Caco-2 (cell line): ENCODE results near the gene TRABD2A. TPM values are rescaled to one million over a fixed set of nuclear protein-coding genes. Genes with fewer than 3 reads are reported as not detected.

Experiments
- BruUV-seq: library from RNA; stranded (reverse); fragments of 400-500 nt; replicated peaks from 2 replicates; lab custom pipeline; 2021; lab: Mats Ljungman, UMichigan
- CTCF ChIA-PET: fragments of 300-600 bp; sonication (Branson Sonifier 250); formaldehyde crosslinking; loops from one replicate; lab custom pipeline; 2022; ENCODE audit warnings: antibody characterized with exemption; lab: Charles Lee
- POLR2A ChIA-PET: fragments of 300-600 bp; sonication (Branson Sonifier 250); formaldehyde crosslinking; loops from one replicate; lab custom pipeline; 2022; ENCODE audit warnings: antibody characterized with exemption; lab: Charles Lee
- DNase-seq, 2 experiments: peaks; one replicate each; pipeline versions ENCODE4 v3.0.0 to v3.0.0-alpha.2; 2020 to 2022
- H3K27me3 ChIP-seq: replicated peaks from 2 replicates; pipeline ENCODE4 v1.6.0; 2011; ENCODE audit warnings: low read length; ENCODE audit not compliant: control insufficient read depth, insufficient read depth
- H3K36me3 ChIP-seq: 2 replicates; pipeline ENCODE4 v1.5.1; 2011; ENCODE audit warnings: low read length; ENCODE audit not compliant: control insufficient read depth, insufficient read depth
- H3K4me1 ChIP-seq: fragments of 250-450 bp; sonication (Bioruptor Pico); 2 replicates; pipeline ENCODE4 v1.5.1; 2020; ENCODE audit warnings: mild to moderate bottlenecking
- H3K4me3 ChIP-seq: 2 replicates; pipeline ENCODE4 v1.5.1; 2011; ENCODE audit warnings: low read depth, mild to moderate bottlenecking, control low read depth, low read length
- H3K9me3 ChIP-seq: fragments of 250-450 bp; sonication (Bioruptor Pico); 2 replicates; pipeline ENCODE4 v1.5.1; 2020; ENCODE audit warnings: mild to moderate bottlenecking, moderate library complexity
- H3K27ac Mint-ChIP-seq: one replicate; pipeline ENCODE4 v1.8.0; 2022; ENCODE audit warnings: mixed read lengths; ENCODE audit not compliant: unreplicated experiment
- H3K27me3 Mint-ChIP-seq: one replicate; pipeline ENCODE4 v1.8.0; 2022; ENCODE audit warnings: mixed read lengths; ENCODE audit not compliant: insufficient read depth, unreplicated experiment
- H3K36me3 Mint-ChIP-seq: one replicate; pipeline ENCODE4 v1.8.0; 2022; ENCODE audit warnings: mild to moderate bottlenecking, mixed read lengths; ENCODE audit not compliant: insufficient read depth, unreplicated experiment
- H3K4me1 Mint-ChIP-seq: one replicate; pipeline ENCODE4 v1.8.0; 2022; ENCODE audit warnings: low read depth, mixed read lengths; ENCODE audit not compliant: unreplicated experiment
- H3K4me3 Mint-ChIP-seq: one replicate; pipeline ENCODE4 v1.8.0; 2022; ENCODE audit warnings: mild to moderate bottlenecking, moderate library complexity, mixed read lengths; ENCODE audit not compliant: unreplicated experiment
- H3K9me3 Mint-ChIP-seq: one replicate; pipeline ENCODE4 v1.8.0; 2022; ENCODE audit warnings: mixed read lengths; ENCODE audit not compliant: unreplicated experiment
- CTCF ChIP-seq, 2 experiments: fragments of 200-600 bp in 1 of 2; IDR thresholded peaks; 1 replicate in 1 of 2; 2 replicates in 1 of 2; pipeline versions ENCODE4 v1.5.1 to v1.8.0; 2011 to 2022; ENCODE audit warnings: antibody characterized with exemption in 1 of 2, control low read depth in 1 of 2, inconsistent platforms in 1 of 2, low read depth in 1 of 2, low read length in 1 of 2, mild to moderate bottlenecking in 1 of 2, moderate library complexity in 1 of 2; ENCODE audit not compliant: insufficient read depth in 1 of 2, severe bottlenecking in 1 of 2, unreplicated experiment in 1 of 2
- intact Hi-C: fragments of 100-400 bp; cut with micrococcal nuclease; formaldehyde crosslinking; loops from one replicate; pipeline ENCODE4 v1.10.0; 2022; ENCODE audit not compliant: unreplicated experiment
- total RNA-seq: library from RNA; stranded (reverse); gene quantifications from 2 replicates; pipeline ENCODE4 v1.2.3, GENCODE V29; 2022

TRABD2A gene
- total RNA-seq, 1 experiment from 2014 or later, result 1.4 TPM

GRCh38 chr2:84833481-84834150 is 47.3 kb downstream of the TRABD2A start:
- Histone ChIP-seq H3K4me1 (no peaks in the 10 kb centered on the region), H3K9me3 (peaks cover 5% of the 10 kb centered on the region), H3K36me3 (no peaks in the 10 kb centered on the region), H3K4me3 (no peak overlapping the region), H3K27me3 (no peaks in the 10 kb centered on the region)
- BruUV-seq, result no TSS peak
- Mint-ChIP-seq H3K36me3 (no peaks in the 10 kb centered on the region), H3K4me3 (no peak overlapping the region), H3K27ac (no peak overlapping the region), H3K9me3 (peaks cover 10% of the 10 kb centered on the region), H3K4me1 (no peaks in the 10 kb centered on the region), H3K27me3 (no peaks in the 10 kb centered on the region)
- CTCF ChIA-PET, result no interaction called here
- POLR2A ChIA-PET, result no interaction called here
- no peak for TF ChIP-seq CTCF (IDR thresholded peaks at IDR 0.05; ENCODE audit: insufficient read depth in 1 of 2, low read depth in 1 of 2, low read length in 1 of 2, severe bottlenecking in 1 of 2, unreplicated experiment in 1 of 2)
- DNase-seq, result no peak
- intact Hi-C loops, result no loop called here

- POLR2A ChIA-PET, result no interaction called here
- TF ChIP-seq CTCF (IDR thresholded peaks at IDR 0.05; ENCODE audit: insufficient read depth in 1 of 2, low read depth in 1 of 2, low read length in 1 of 2, severe bottlenecking in 1 of 2, unreplicated experiment in 1 of 2), result no peak
- no TSS peak for BruUV-seq
Measured at GRCh38 chr2:84832772-84833461, 48.0 kb downstream of the TRABD2A start.

GRCh38 chr2:84830758-84831500 is 50.0 kb downstream of the TRABD2A start:
- H3K27me3 ChIP-seq, result no peaks in the 10 kb centered on the region
- no peaks in the 10 kb centered on the region for H3K9me3 ChIP-seq
- H3K27ac Mint-ChIP-seq, result no peak overlapping the region
- H3K36me3 ChIP-seq, result no peaks in the 10 kb centered on the region
- CTCF ChIA-PET, result no interaction called here
- POLR2A ChIA-PET, result no interaction called here
- H3K4me1 ChIP-seq, result no peaks in the 10 kb centered on the region
- no peak overlapping the region for H3K4me3 ChIP-seq
- intact Hi-C loops, result no loop called here
- no peaks in the 10 kb centered on the region for H3K4me1 Mint-ChIP-seq
- no TSS peak for BruUV-seq
- no peaks in the 10 kb centered on the region for H3K9me3 Mint-ChIP-seq
- DNase-seq, result no peak
- H3K36me3 Mint-ChIP-seq, result no peaks in the 10 kb centered on the region
- no peak for TF ChIP-seq CTCF (IDR thresholded peaks at IDR 0.05; ENCODE audit: insufficient read depth in 1 of 2, low read depth in 1 of 2, low read length in 1 of 2, severe bottlenecking in 1 of 2, unreplicated experiment in 1 of 2)
- no peaks in the 10 kb centered on the region for H3K27me3 Mint-ChIP-seq
- no peak overlapping the region for H3K4me3 Mint-ChIP-seq

More at GRCh38 chr2:84832772-84833461, 48.0 kb downstream of the TRABD2A start:
- H3K27me3 ChIP-seq, result no peaks in the 10 kb centered on the region
- Mint-ChIP-seq H3K4me1 (no peaks in the 10 kb centered on the region), H3K4me3 (no peak overlapping the region), H3K27me3 (no peaks in the 10 kb centered on the region), H3K27ac (no peak overlapping the region), H3K36me3 (no peaks in the 10 kb centered on the region), H3K9me3 (peaks cover 10% of the 10 kb centered on the region)
- intact Hi-C loops, result no loop called here
- no peaks in the 10 kb centered on the region for H3K36me3 ChIP-seq
- peaks cover 5% of the 10 kb centered on the region for H3K9me3 ChIP-seq
- CTCF ChIA-PET, result no interaction called here
- no peaks in the 10 kb centered on the region for H3K4me1 ChIP-seq
- no peak overlapping the region for H3K4me3 ChIP-seq
- no peak for DNase-seq
